Thyroid gland (tissue), 4 donors: Measurements from ENCODE around the gene PAMR1. TPM values are rescaled to one million over a fixed set of nuclear protein-coding genes. Genes with fewer than 3 reads are reported as not detected.

Experiments used
- DNase-seq, 2 donors: peaks; one replicate each; pipeline ENCODE4 v3.0.0-alpha.2; 2019
- H3K27ac ChIP-seq, 3 donors: fragments of 200-600 bp; sonication (generic); 1 replicate in 2 of 3; 2 replicates in 1 of 3; pipeline ENCODE4 v1.5.1; 2016 to 2019; ENCODE audit warnings: mild to moderate bottlenecking in 1 of 3, moderate library complexity in 1 of 3
- H3K27me3 ChIP-seq: fragments of 200-600 bp; sonication (generic); one replicate; pipeline ENCODE4 v1.5.1; 2019
- H3K36me3 ChIP-seq, 2 donors: fragments of 200-600 bp; sonication (generic); one replicate each; pipeline ENCODE4 v1.5.1; 2016 to 2019
- H3K4me1 ChIP-seq, 2 donors: fragments of 200-600 bp; sonication (generic); one replicate each; pipeline ENCODE4 v1.5.1; 2017 to 2019
- H3K4me3 ChIP-seq, 3 donors: fragments of 200-600 bp; sonication (generic); replicated peaks in 1 of 3; 1 replicate in 2 of 3; 2 replicates in 1 of 3; pipeline ENCODE4 v1.5.1; 2016; ENCODE audit warnings: mild to moderate bottlenecking in 1 of 3
- H3K9me3 ChIP-seq: fragments of 200-600 bp; sonication (generic); one replicate; pipeline ENCODE4 v1.5.1; 2017
- POLR2A ChIP-seq, 2 donors: fragments of 450-650 bp; IDR thresholded peaks; one replicate each; pipeline ENCODE4 v1.6.1; 2017; ENCODE audit warnings: antibody characterized with exemption in 2 of 2, mild to moderate bottlenecking in 2 of 2, moderate library complexity in 1 of 2
- WGBS, 2 donors: methylation state at CpG; one replicate each; pipeline ENCODE4 v1.1.5; 2017; 5-methylcytosine and 5-hydroxymethylcytosine counted together
- intact Hi-C: fragments of 100-400 bp; cut with DNase I; formaldehyde crosslinking; loops from one replicate; pipeline ENCODE4 v1.15.1; 2023
- total RNA-seq, 4 donors: library from RNA; depleted of rRNA; stranded (reverse); fragments of >200 nt; gene quantifications; one replicate each; pipeline ENCODE4 v1.2.3, GENCODE V29; 2016
- TF ChIP-seq, protein P1 (sequence below), 6 experiments: fragments of 200-600 bp in 3 of 6; fragments of 450-650 bp in 3 of 6; sonication (generic) in 3 of 6; IDR thresholded peaks; one replicate each; pipeline ENCODE4 v1.5.1; 2016 to 2019; ENCODE audit warnings: antibody characterized with exemption in 6 of 6, mild to moderate bottlenecking in 2 of 6, inconsistent platforms in 1 of 6, moderate library complexity in 1 of 6

The PAMR1 gene
- total RNA-seq, 4 donors from 2014 or later, result 1.2 to 16.4 (median 4.3) TPM

DNA sequence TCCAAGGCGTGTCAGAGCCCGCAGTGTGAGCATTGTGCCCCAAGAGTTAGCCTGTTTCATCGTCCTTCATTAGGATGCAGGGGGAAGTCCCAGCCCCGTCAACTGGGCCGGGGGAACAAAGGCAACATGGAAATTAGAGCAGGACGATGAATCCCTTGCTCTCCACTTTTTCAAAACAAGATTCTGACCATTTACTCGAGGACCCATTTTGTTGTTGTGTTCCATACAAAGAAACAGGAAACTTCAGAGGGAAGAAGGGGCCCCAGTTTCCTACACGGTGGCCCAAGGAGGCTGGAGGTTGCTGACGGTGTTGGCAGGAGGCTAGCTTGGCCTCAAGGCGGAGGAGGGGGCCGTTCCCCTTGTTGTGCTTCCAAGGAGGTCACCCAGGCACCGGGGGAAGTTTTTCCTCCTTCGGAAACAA is 62.1 kb downstream of the PAMR1 start:
- no peaks in the 10 kb centered on the region for H3K4me1 ChIP-seq
- DNase-seq, result no peak
- WGBS, 2 donors, result 85% methylated on average over 13 of the region's 13 CpGs
- no peak overlapping the region for H3K27ac ChIP-seq
- no peaks in the 10 kb centered on the region for H3K36me3 ChIP-seq
- intact Hi-C loops, result no loop called here
- H3K9me3 ChIP-seq, result no peaks in the 10 kb centered on the region
- no peak overlapping the region for H3K4me3 ChIP-seq
- TF ChIP-seq POLR2A (IDR thresholded peaks at IDR 0.05), result no peak
- TF ChIP-seq, protein P1, sequence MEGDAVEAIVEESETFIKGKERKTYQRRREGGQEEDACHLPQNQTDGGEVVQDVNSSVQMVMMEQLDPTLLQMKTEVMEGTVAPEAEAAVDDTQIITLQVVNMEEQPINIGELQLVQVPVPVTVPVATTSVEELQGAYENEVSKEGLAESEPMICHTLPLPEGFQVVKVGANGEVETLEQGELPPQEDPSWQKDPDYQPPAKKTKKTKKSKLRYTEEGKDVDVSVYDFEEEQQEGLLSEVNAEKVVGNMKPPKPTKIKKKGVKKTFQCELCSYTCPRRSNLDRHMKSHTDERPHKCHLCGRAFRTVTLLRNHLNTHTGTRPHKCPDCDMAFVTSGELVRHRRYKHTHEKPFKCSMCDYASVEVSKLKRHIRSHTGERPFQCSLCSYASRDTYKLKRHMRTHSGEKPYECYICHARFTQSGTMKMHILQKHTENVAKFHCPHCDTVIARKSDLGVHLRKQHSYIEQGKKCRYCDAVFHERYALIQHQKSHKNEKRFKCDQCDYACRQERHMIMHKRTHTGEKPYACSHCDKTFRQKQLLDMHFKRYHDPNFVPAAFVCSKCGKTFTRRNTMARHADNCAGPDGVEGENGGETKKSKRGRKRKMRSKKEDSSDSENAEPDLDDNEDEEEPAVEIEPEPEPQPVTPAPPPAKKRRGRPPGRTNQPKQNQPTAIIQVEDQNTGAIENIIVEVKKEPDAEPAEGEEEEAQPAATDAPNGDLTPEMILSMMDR (IDR thresholded peaks at IDR 0.05), result no peak
- H3K27me3 ChIP-seq, result no peaks in the 10 kb centered on the region

DNA sequence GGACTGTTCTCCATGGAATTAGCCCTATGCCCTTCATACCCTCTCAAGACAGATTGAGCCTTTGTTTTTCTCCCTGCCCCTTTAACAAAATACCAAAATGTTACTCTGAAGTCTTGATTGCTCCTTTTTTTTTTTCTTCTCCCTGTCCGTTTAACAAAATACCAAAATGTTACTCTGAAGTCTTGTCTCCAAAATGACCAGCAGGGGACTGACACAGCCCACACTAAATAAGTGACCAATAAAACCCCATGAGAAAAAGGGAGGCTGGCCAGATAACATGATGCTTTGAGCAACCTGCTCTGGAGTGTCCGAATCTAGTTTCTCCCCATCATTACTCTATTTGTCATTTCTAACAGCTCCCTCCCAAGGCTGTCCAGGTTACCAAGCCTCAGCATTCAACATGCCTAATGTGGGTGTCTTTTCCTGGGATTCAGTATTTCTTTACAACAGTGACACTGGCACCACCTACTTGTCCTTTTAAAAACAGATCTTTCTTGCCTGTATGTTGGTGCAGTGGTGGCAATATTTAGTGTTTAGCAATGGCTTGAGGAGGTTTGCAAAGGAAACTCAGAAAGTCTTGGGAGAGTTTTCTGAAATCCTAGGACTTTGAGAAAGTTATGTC is 63.4 kb downstream of the PAMR1 start:
- no peak for TF ChIP-seq POLR2A (IDR thresholded peaks at IDR 0.05)
- TF ChIP-seq, protein P1 (IDR thresholded peaks at IDR 0.05), result no peak
- no peaks in the 10 kb centered on the region for H3K4me1 ChIP-seq
- no peaks in the 10 kb centered on the region for H3K36me3 ChIP-seq
- no peaks in the 10 kb centered on the region for H3K27me3 ChIP-seq
- no peaks in the 10 kb centered on the region for H3K9me3 ChIP-seq
- 77 to 83% methylated on average over 2 of the region's 2 CpGs for WGBS, 2 donors
- H3K27ac ChIP-seq, result no peak overlapping the region
- intact Hi-C loops, result no loop called here
- no peak overlapping the region for H3K4me3 ChIP-seq
- DNase-seq, result no peak

GRCh38 chr11:35459489-35459888 is 65.9 kb downstream of the PAMR1 start:
- Histone ChIP-seq H3K27me3 (no peaks in the 10 kb centered on the region), H3K4me1 (no peaks in the 10 kb centered on the region), H3K36me3 (no peaks in the 10 kb centered on the region), H3K4me3 (no peak overlapping the region), H3K27ac (no peak overlapping the region), H3K9me3 (no peaks in the 10 kb centered on the region)
- intact Hi-C loops, result no loop called here
- TF ChIP-seq, protein P1 (IDR thresholded peaks at IDR 0.05), result no peak
- TF ChIP-seq POLR2A (IDR thresholded peaks at IDR 0.05), result no peak
- WGBS, 2 donors, result 83 to 95% methylated on average over 1 of the region's 1 CpG
- DNase-seq, result no peak

DNA sequence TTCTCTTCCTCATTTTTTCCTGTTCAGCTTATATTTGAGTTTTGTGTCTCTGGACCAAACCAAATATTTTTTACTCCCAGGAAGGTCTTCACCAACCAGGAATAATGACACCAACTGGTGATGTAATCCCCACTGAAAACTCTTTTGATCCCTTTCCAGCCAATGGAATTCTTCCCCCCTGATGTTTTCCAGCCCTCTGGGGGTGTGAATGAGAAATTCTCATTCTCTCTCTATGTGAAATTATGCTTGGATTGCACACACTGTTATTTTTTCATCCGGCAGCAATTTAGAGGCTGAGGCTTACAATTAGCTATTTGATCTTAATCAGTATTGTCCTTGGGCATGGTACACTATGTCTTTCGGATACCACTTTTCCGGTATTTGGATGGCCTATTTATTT is 66.6 kb downstream of the PAMR1 start:
- intact Hi-C loops, result no loop called here
- H3K36me3 ChIP-seq, result no peaks in the 10 kb centered on the region
- WGBS, 2 donors, result 75 to 81% methylated on average over 3 of the region's 3 CpGs
- no peak for TF ChIP-seq POLR2A (IDR thresholded peaks at IDR 0.05)
- TF ChIP-seq, protein P1 (IDR thresholded peaks at IDR 0.05), result no peak
- no peaks in the 10 kb centered on the region for H3K9me3 ChIP-seq
- no peak overlapping the region for H3K27ac ChIP-seq
- DNase-seq, result no peak
- H3K4me3 ChIP-seq, result no peak overlapping the region
- no peaks in the 10 kb centered on the region for H3K4me1 ChIP-seq
- H3K27me3 ChIP-seq, result no peaks in the 10 kb centered on the region

- Histone ChIP-seq H3K27ac (no peak overlapping the region), H3K9me3 (no peaks in the 10 kb centered on the region), H3K4me1 (no peaks in the 10 kb centered on the region), H3K27me3 (no peaks in the 10 kb centered on the region), H3K4me3 (no peak overlapping the region), H3K36me3 (no peaks in the 10 kb centered on the region)
- TF ChIP-seq, protein P1 (IDR thresholded peaks at IDR 0.05), result no peak
- no peak for TF ChIP-seq POLR2A (IDR thresholded peaks at IDR 0.05)
- intact Hi-C loops, result no loop called here
- 80 to 90% methylated on average over 1 of the region's 1 CpG for WGBS, 2 donors
- DNase-seq, result no peak
These were observed 71.1 kb downstream of the PAMR1 start for GRCh38 chr11:35454362-35454761.
